ENCODE data around the gene MYO15A.

DNA sequence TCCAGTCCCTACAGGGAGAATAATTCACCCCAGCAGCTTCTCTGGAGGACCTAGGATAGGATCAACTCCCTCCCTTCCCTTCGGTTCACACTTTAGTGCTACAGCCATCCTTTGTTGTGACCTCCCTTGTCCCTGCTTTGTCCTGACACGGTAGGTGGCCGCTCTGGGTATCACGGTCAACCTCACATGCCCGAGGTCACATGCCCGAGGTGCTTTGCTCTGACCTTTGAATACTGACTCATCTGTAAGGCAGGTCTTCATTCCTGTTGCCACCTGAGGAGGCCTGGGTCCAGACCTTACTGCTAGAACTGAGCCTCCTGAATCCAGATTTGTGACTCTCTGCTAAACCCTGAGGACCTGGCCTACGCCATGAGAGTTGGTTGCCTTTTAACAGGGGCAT is 94.8 kb downstream of the MYO15A start:
- TF ChIP-seq, protein P1, sequence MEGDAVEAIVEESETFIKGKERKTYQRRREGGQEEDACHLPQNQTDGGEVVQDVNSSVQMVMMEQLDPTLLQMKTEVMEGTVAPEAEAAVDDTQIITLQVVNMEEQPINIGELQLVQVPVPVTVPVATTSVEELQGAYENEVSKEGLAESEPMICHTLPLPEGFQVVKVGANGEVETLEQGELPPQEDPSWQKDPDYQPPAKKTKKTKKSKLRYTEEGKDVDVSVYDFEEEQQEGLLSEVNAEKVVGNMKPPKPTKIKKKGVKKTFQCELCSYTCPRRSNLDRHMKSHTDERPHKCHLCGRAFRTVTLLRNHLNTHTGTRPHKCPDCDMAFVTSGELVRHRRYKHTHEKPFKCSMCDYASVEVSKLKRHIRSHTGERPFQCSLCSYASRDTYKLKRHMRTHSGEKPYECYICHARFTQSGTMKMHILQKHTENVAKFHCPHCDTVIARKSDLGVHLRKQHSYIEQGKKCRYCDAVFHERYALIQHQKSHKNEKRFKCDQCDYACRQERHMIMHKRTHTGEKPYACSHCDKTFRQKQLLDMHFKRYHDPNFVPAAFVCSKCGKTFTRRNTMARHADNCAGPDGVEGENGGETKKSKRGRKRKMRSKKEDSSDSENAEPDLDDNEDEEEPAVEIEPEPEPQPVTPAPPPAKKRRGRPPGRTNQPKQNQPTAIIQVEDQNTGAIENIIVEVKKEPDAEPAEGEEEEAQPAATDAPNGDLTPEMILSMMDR (IDR thresholded peaks at IDR 0.05), result no peak
- no peak for TF ChIP-seq POLR2A (IDR thresholded peaks at IDR 0.05)
- TF ChIP-seq EP300 (IDR thresholded peaks at IDR 0.05), result no peak
